Astrocyte of the cerebellum (primary cell): ENCODE data around the gene CYP27C1.
A peak's percentile ranks its signal among the peaks of the same experiment; 100 is the strongest.
"Not testable (repeated sequence)": the region's sequence is repeated elsewhere in the genome, so short reads cannot be mapped to it uniquely, and the experiment has no call there.

Experiments used
- DNase-seq: peaks from one replicate; pipeline ENCODE4 v3.0.0-alpha.2; 2011; ENCODE audit warnings: low read depth
- H3K4me3 ChIP-seq: 2 replicates; pipeline ENCODE4 v1.5.1; 2011; ENCODE audit warnings: mild to moderate bottlenecking, low read depth, low read length, moderate library complexity
- CTCF ChIP-seq: IDR thresholded peaks from 2 replicates; pipeline ENCODE4 v1.5.1; 2012; ENCODE audit warnings: low read length, low read depth, moderate library complexity, mild to moderate bottlenecking; ENCODE audit errors: missing control alignments
- in situ Hi-C: cut with HindIII; loops from 2 replicates; pipeline ENCODE4 v1.10.0; 2017; ENCODE audit warnings: low sequenced_read_pairs

Gene CYP27C1

GRCh38 chr2:127216593-127216992 is 3.5 kb downstream of the CYP27C1 start:
- H3K4me3 ChIP-seq, result no peak overlapping the region
- in situ Hi-C loops, result no loop called here
- no peak for TF ChIP-seq CTCF
- no peak for DNase-seq

- in situ Hi-C loops, result no loop called here
- no peak for DNase-seq
- no peak overlapping the region for H3K4me3 ChIP-seq
- no peak for TF ChIP-seq CTCF
Observed at GRCh38 chr2:127216095-127216494, 4.0 kb downstream of the CYP27C1 start.

GRCh38 chr2:127214201-127214600 is 5.9 kb downstream of the CYP27C1 start:
- H3K4me3 ChIP-seq, DNase-seq, in situ Hi-C loops: not testable (repeated sequence)

DNA sequence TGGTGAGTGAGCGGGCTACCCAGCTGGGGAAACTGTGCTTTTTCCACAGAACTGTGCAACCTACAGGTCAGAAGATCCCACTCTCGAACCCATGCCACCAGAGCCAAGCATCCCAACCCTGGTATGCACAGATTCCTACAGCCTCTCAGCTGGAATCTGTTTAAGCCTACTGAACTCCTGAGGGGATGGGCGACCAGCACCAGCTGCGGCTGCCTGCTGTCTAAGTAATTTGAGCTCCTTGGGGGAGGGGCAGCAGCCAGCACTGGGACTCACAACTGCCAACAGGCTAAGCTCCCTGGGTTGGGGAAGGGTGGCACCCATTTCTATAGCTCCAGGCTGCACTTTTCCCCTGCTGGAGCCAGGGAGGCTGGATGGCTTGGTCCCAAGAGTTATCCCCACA is 11.8 kb downstream of the CYP27C1 start:
- in situ Hi-C loops, result no loop called here
- no peak for DNase-seq
- H3K4me3 ChIP-seq, result no peak overlapping the region
- no peak for TF ChIP-seq CTCF

DNA sequence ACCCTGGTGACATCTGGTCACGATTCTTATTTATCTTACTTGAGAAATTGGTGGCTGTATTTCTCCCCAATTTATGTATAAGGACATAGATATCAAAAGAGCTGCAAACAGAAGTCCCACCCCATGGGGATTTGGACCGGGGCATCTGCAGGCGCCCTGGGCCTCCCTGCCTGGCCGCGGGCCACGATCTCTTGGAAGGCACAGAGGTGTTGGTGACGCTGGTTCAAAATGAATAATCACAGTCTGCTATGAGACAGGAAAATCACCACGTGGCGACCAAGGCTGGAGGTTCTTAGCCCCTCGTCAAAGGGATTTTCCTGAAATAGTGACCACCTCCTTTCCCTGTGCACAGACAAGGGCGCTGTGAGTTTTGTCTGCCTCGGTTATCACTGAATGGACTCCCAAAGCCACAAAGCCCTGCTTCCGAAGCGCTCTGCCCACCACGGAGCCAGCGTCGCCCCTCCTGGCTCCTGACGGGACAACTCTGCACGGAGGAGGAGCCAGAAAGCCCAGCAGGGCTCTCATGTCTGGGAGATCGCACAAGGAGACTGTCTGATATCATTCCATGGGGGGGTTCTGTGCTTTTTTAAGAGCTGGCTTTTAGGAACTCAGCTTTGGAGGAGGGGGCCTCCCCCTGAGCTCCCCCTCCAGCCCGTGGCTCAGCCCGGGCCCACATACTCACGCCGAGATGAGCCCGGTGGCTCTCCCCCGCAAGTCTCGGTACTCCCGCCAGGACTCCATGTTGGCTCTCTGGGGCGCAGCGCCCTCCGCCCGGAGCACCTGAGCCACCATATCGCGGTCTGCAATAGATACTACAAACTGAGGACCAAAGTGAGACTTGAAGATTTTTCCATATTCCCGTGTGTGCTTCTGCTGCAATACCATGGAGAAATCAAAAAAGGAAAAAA is 14.6 kb downstream of the CYP27C1 start:
- TF ChIP-seq CTCF, result no peak
- DNase-seq, result no peak
- in situ Hi-C loops, result no loop called here
- no peak overlapping the region for H3K4me3 ChIP-seq

DNA sequence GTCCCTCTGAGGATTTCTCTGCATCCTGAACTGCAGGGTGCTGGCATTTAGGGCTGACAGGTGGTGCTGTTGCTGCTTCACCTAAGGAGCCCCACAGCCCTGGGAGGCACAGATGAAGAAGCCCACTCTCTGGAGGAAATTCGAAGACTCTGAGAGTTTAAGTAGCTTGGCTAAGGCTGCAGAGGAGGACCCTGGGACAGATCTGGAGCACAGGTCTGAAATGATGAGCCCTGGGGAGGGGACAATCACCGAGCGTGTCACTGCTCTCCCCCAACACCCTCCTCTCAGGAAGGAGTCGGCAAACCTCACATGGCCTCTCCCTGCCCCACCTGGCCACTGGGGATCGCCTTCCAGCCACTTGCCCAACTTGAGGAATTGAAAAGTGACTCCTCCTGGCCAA is 18.6 kb downstream of the CYP27C1 start:
- no peak for DNase-seq
- in situ Hi-C loops, result no loop called here
- H3K4me3 ChIP-seq, result no peak overlapping the region
- peak; percentile 7 for TF ChIP-seq CTCF

DNA sequence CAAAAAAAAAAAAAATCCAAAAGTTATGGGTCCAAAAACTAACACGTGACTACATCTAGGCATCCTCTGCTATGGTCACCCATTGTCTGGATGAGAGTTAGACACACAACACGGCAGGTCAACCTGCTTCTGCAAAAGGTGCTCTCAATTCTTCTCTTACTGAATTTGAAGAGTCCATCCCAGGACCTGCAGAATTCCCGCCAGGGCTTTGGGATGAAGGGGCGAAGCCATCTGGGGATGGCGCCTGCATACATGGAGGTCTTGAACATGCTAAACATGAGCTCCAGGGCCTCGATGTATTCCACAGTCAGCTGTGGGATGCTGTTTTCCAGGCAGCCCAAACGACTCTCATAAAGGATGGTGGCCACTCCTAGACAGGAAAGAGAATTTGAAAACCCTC is 19.1 kb downstream of the CYP27C1 start:
- in situ Hi-C loops, result no loop called here
- TF ChIP-seq CTCF, result no peak
- no peak overlapping the region for H3K4me3 ChIP-seq
- no peak for DNase-seq
